Epithelial cell of esophagus (primary cell): ENCODE measurements around the gene GTF2IRD2.
"Not testable (repeated sequence)": the region's sequence is repeated elsewhere in the genome, so short reads cannot be mapped to it uniquely, and the experiment has no call there.

Experiments used
- DNase-seq: peaks from one replicate; pipeline ENCODE4 v3.0.0; 2010; ENCODE audit warnings: low read depth
- H3K4me3 ChIP-seq: 2 replicates; pipeline ENCODE4 v1.5.1; 2011; ENCODE audit warnings: mild to moderate bottlenecking, low read length, control low read depth

Gene GTF2IRD2

DNA sequence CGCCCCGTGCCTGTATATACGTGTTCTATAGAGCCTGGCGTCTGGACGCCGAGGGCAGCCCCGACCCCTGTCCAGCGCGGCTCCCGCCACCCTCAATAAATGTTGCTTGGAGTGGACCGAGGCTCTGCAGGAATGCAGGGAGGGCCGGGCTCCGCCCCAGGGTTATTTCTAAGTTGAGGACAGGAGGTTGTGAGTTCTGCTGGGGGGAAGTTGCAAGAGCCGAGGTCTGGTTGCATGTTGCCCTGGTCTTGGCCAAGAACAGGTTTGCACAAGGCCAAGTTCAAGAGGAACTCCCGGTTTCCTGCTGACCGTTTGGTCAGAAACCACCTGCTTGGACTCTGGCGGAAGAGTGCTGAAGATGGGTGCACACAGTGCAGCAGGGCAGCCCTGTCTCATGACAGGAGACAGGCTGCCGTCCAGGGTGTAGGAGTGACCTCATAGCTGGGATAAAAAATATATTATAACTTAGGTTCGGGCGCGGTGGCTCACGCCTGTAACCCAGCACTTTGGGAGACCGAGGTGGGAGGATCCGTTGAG, 62.1 kb downstream of the GTF2IRD2 start:
- H3K4me3 ChIP-seq, DNase-seq: not testable (repeated sequence)

DNA sequence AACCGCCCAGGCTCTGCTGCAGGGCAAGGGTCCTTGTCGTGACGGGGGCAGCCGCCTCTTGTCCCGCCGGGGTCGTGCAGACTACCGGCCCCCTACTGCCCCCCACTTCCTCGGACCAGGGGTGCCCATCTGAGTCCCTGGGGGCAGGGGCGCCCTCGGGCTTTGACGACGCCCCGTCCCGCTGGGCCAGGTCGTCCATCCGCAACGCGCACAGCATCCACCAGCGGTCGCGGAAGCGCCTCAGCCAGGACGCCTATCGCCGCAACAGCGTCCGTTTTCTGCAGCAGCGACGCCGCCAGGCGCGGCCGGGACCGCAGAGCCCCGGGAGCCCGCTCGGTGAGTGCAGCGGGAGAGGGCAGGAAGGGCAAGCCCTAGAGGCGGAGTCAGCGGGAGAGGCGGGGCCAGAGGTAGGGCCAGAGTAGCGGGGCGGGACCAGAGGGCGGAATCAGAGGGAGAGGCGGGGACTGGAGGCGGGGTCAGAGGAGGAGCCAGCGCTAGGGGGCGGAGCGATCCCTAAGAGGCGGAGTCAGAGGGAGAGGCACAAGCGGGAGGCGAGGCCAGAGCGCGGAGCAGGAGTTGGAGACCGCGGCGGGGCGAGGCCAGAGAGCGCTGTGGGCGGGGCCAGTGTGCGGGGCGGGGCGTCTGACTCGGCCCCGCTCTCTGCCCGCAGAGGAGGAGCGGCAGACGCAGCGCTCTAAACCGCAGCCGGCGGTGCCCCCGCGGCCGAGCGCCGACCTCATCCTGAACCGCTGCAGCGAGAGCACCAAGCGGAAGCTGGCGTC, 62.8 kb downstream of the GTF2IRD2 start:
- peak overlapping the region; percentile 18 for H3K4me3 ChIP-seq
- DNase-seq: peak; percentile 88

DNA sequence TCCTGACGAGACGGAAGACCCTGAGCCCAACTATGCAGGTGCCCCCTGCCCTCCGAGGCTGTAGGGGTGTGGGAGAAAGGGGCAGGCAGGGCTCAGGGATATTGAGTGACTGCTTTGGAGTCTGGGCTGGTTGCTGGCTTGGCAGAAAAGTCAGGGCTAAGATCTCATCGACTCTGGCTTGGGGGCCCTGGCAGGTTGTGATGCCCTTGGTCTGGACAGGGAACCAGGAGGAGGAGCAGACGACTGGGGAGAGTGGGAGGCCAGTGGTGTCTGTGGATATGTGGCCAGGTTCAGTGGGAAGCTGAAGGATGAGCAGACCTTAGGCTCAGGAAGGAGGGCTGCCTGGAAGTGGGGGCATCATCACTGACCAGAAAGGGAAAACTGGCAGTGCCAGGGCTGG, 67.8 kb downstream of the GTF2IRD2 start:
- not testable (repeated sequence) for DNase-seq, H3K4me3 ChIP-seq

GRCh38 chr7:74781746-74782145, 69.7 kb downstream of the GTF2IRD2 start:
- not testable (repeated sequence) for DNase-seq, H3K4me3 ChIP-seq

DNA sequence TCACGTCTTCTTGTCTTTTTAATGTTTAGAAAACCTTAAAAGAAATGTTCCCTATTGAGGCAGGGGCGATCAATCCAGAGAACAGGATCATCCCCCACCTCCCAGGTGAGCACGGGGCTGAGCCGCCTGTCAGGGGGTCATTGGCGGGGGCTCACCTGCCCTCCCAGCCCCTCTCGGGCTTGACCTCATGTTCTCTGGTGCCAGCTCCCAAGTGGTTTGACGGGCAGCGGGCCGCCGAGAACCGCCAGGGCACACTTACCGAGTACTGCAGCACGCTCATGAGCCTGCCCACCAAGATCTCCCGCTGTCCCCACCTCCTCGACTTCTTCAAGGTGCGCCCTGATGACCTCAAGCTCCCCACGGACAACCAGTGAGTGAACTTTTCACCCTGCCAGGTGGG, 72.4 kb downstream of the GTF2IRD2 start:
- DNase-seq, H3K4me3 ChIP-seq: not testable (repeated sequence)

DNA sequence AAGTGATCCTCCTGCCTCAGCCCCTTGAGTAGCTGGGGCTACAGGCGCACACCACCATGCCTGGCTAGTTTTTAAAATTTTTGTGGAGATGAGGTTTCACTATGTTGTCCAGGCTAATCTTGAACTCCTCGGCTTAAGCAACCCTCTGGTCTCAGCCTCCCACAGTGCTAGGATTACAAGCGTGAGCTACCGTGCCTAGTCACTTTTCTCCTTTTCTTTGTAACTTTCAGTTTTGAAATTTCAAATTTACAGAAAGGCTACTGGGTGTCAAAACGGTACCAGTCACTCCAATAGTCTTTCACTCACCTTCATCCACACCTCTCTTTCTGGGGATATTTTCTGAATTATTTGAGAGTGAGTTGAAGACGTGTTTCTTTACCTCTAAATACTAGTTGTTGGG, 76.3 kb downstream of the GTF2IRD2 start:
- DNase-seq, H3K4me3 ChIP-seq: not testable (repeated sequence)

- not testable (repeated sequence) for DNase-seq, H3K4me3 ChIP-seq
Measured at GRCh38 chr7:74773760-74774750, 77.3 kb downstream of the GTF2IRD2 start, which contains the start of gene NCF1. NCF1 (plus strand) TSS chr7:74774011; CDS start chr7:74774032, 21 bp downstream.

GRCh38 chr7:74772093-74772492, 79.3 kb downstream of the GTF2IRD2 start:
- H3K4me3 ChIP-seq, DNase-seq: not testable (repeated sequence)

DNA sequence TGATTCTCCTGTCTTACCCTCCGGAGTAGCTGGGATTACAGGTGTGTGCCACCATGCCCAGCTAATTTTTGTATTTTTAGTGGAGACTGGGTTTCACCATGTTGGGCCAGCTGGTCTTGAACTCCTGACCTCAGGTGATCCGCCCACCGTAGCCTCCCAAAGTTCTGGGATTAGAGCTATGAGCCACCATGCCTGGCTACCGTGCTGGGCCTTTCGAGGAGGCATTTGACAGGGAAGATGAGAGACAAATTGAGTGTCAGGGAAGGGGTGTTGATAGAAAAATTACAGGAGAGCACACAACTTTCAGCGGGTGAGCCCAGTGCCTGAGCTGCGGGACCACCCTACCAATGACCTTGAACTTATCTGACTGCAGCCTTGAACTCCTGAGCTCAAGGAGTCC, 81.3 kb downstream of the GTF2IRD2 start:
- DNase-seq, H3K4me3 ChIP-seq: not testable (repeated sequence)

GRCh38 chr7:74766991-74767390, 84.4 kb downstream of the GTF2IRD2 start:
- DNase-seq, H3K4me3 ChIP-seq: not testable (repeated sequence)

GRCh38 chr7:74766509-74766908, 84.9 kb downstream of the GTF2IRD2 start:
- not testable (repeated sequence) for DNase-seq, H3K4me3 ChIP-seq

GRCh38 chr7:74765205-74765918, 86.0 kb downstream of the GTF2IRD2 start:
- DNase-seq, H3K4me3 ChIP-seq: not testable (repeated sequence)

- not testable (repeated sequence) for H3K4me3 ChIP-seq, DNase-seq
Measured at GRCh38 chr7:74758982-74759381, 92.4 kb downstream of the GTF2IRD2 start.

DNA sequence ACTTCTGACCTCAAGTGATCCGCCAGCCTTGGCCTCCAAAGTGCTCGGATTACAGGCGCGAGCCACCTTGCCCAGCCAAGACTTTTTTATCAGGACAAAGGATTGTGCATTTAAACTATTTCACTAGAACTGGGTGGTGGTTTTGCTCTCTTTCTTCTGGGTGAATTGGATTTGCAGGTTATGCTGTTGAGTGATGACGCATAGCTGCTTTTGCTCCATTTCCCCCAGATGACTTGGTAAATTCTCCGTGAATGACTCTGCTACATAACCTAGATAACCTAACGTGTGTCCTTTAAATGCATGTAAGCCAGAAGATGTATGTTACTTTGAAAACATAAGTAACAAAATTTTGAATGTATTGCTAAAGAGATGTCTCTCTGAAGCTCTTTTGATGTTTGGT, 93.1 kb downstream of the GTF2IRD2 start:
- DNase-seq, H3K4me3 ChIP-seq: not testable (repeated sequence)

DNA sequence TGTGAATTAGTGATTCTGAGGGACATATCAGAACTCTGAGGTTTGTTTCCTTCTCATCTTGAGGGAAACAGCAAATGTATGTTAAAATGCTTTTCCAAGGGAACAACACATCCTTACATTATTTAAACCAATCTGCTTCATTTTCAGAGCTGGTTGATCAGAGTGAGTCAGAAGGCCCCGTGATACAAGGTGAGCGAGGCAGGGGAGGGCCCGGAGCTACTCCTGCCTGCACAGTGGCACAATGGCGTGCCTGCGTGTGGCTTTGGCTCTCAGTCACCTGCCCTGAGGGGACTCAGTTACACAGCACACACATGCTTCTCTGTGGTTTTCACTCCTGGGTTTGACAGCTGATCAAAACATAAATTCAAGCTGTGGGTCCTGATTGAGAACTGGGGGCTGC, 94.7 kb downstream of the GTF2IRD2 start:
- H3K4me3 ChIP-seq, DNase-seq: not testable (repeated sequence)

GRCh38 chr7:74753921-74754482, 97.4 kb downstream of the GTF2IRD2 start:
- not testable (repeated sequence) for DNase-seq

More at GRCh38 chr7:74753921-74754482, 97.4 kb downstream of the GTF2IRD2 start:
- not testable (repeated sequence) for H3K4me3 ChIP-seq
